Activated T-cell treated with anti-CD3 and anti-CD28 coated beads for 24 hours (primary cell): ENCODE results near the gene CCDC170.
"Not testable (repeated sequence)": the region's sequence is repeated elsewhere in the genome, so short reads cannot be mapped to it uniquely, and the experiment has no call there.

ENCODE experiments used
- DNase-seq: peaks from one replicate; pipeline ENCODE4 v3.0.0-alpha.2; 2020; ENCODE audit warnings: low read depth

The CCDC170 gene, protein sequence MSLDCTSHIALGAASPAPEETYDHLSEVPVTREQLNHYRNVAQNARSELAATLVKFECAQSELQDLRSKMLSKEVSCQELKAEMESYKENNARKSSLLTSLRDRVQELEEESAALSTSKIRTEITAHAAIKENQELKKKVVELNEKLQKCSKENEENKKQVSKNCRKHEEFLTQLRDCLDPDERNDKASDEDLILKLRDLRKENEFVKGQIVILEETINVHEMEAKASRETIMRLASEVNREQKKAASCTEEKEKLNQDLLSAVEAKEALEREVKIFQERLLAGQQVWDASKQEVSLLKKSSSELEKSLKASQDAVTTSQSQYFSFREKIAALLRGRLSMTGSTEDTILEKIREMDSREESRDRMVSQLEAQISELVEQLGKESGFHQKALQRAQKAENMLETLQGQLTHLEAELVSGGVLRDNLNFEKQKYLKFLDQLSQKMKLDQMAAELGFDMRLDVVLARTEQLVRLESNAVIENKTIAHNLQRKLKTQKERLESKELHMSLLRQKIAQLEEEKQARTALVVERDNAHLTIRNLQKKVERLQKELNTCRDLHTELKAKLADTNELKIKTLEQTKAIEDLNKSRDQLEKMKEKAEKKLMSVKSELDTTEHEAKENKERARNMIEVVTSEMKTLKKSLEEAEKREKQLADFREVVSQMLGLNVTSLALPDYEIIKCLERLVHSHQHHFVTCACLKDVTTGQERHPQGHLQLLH

DNA sequence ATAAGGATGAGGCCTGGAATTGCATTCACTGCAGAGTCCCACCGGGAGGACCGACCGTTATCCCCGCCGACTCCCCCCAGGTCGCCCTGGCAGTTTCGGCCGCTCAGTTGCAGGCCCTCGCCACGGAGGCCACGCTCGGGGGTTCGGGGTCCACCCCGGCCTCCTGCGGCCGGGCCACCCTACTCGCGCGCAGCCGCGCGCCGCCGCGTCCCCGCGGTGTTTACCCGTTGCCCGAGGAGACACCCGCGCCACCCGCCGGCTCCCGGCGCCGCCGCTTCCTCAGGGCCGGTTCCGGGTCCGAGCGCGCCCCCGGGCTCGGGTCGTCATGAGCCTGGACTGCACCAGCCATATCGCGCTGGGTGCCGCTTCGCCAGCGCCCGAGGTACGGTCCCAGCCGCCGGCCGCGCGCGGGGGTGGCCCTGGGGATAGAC, at the start of gene CCDC170:
TSS of gene CCDC170 (plus strand) at position 214 of the 431 bp plus-strand sequence. CDS start at position 326, 112 bp downstream.
- DNase-seq = no peak

DNA sequence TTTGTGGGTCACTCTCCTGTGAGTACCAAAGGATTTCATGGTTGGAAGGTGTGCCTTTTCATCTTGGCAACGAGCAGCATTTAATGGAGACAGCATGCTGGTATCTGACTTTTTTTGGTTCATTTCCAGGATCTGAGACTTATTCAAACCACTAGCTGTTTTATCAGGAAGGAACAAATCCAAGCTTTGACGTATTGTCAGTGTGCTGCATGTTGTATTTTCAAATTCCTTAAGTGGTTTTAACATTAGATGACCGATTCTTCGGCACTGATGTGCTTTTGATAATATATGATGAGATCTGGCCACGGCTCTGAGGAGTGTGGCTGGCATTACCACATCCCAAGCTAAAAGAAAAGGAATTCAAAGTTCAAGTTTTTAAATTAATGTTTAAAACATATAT, 48.3 kb upstream of the CCDC170 start:
- DNase-seq = no peak

DNA sequence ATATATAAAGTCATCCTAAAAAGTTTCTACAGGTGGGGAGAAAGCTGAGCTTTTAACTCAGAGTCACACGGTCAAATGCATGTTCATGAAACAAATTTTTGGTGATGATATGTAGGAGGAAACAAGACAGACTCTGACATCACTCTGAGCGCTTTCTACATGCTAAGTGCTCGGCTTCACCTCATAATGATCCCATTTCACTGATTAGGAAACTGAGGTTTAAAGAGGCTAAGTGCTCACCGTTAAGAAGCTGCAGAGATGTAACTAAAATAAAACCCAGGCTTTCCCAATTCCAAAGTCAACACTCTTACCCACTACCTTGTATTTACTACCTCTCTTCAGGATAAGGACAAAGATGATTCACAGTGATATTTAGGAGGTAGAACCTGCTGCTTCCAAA, 46.6 kb upstream of the CCDC170 start:
- no peak for DNase-seq

DNA sequence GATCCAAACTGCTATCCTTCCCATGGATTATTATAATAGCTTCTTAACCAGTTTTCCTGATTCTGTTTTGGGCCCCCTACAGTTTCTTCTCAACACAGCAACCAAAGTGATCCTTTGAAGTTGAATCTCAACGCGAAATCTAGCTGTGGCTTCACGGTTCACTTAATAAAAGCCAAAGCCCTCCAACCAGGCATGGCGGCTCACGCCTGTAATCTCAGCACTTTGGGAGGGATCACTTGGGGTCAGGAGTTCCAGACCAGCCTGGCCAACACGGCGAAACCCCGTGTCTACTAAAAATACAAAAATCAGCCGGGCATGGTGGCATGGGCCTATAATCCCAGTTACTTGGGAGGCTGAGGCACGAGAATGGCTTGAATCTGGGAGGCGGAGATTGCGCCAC, 45.2 kb upstream of the CCDC170 start:
- no peak for DNase-seq

DNA sequence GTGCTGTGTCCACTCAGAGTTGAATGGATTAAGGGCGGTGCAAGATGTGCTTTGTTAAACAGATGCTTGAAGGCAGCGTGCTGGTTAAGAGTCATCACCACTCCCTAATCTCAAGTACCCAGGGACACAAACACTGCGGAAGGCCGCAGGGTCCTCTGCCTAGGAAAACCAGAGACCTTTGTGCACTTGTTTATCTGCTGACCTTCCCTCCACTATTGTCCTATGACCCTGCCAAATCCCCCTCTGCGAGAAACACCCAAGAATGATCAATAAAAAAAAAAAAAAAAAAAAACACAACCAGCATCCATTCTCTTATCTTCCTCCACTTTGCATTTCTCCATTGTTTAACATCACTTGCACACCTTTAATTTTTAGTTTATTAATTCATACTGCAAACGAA, 42.9 kb upstream of the CCDC170 start:
- not testable (repeated sequence) for DNase-seq

DNA sequence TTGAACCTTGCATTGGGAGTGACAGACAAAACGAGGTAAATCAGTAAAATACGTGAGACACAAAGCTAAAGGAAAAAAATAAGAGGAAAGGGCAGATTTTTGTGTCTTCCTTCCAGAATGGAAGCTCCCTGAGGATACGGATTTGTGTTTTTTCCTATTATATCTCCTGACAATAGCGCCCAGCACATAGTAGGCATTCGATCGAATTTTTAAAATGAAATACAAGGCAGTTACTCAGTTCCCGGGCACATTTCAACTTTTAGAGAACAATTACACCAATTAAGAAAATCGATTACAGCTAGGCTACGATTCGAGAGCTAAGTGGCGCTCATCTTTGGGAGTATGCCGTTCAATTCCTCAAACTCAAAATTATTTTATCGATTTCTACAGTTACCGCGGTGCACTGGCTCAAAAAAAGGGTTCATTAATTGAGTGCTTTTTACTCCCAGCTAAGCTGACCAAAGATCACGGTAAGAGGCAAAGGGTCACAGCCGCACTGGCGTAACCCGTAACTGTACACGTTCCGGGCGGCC, 42.3 kb upstream of the CCDC170 start:
- no peak for DNase-seq

DNA sequence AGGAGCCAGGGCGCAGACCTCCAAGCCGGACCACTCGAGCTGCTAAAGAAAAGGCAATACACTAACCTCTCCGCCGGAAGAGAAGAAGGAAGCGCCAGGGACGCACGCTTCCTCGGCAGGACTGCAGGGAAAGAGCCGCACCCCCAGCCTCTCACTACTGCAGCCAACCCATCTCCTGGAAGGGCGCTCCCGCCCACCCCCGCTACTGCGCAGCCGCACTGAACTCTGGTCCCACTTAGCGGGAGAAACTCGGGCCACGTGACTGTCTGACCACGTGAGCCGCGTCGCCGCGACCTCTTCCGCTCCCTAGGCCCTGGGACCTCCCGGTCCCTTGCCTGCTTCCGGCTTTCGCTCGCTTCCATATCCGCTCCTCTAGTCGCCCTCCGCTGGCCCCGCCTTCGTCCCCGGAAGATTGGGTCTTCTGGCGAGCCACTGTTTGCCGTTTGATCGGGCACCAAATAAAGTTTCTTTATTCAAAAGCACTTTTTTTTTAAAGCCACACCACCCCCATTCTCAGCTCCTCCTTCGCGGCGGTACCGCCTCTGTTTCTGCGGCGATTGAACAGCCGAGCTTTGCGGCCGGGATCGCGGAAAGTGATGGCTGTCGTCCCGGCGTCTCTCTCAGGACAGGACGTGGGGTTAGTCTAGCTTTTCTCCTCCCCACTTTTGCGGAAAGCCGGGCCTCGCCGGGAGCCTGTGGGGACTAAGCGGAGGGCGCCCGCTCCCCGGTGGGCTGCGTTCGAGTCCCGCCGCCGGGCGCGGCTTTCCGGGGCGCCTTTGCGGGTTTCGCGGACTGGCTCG, 41.7 kb upstream of the CCDC170 start, which contains the start of gene RMND1:
TSS of gene RMND1 (minus strand) at position 177 of the 800 bp plus-strand sequence. CDS start 6,315 bp downstream, outside the sequence.
- peak; percentile 99 for DNase-seq

DNA sequence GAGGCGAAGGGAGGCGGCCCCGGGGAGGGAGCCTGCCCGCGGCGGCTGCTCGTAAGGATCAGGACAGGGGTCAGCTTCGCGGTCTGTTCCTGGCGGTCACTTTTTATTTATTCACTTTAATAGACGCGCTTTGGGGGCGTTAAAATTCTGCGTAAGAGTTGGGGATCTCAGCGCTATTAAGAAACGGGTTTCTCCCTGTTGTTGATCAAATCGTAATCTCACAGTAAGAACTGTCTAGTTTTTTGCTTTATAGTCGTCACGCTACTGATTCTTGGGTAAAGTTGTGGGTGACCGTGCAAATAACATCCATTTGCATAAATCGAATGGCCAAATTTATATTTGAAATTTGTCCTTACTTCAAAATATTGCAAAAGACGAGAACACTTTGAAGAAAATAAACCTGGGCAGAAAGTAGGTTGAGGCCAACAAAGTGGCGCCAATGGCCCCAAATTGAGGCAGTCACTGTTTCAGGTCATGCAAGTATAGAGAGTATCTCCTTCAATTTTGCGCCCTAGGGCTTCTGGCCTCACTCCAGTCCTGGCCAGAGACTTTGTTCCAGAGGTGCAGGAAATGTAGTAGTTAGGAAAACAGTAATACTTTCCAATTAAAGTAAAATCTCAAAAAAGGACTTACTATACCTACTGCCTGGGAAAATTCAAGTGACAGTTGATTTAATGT, 40.9 kb upstream of the CCDC170 start:
- DNase-seq = no peak

DNA sequence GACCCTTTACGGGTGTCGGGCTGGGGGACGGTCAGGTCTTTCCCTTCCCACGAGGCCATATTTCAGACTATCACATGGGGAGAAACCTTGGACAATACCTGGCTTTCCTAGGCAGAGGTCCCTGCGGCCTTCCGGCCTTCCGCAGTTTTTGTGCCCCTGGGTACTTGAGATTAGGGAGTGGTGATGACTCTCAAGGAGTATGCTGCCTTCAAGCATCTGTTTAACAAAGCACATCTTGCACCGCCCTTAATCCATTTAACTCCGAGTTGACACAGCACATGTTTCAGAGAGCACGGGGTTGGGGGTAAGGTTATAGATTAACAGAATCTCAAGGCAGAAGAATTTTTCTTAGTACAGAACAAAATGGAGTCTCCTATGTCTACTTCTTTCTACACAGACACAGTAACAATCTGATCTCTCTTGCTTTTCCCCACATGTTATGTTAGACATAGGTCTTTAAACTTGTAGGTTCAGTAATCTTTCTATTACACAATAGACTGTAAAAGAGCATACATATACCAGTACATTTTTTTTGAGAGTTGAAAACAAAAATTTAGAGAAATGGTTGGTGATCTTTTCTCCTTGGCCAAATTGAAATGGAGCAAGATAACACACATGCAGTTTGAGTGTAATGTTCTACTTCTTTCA, 37.9 kb upstream of the CCDC170 start:
- DNase-seq = not testable (repeated sequence)

DNA sequence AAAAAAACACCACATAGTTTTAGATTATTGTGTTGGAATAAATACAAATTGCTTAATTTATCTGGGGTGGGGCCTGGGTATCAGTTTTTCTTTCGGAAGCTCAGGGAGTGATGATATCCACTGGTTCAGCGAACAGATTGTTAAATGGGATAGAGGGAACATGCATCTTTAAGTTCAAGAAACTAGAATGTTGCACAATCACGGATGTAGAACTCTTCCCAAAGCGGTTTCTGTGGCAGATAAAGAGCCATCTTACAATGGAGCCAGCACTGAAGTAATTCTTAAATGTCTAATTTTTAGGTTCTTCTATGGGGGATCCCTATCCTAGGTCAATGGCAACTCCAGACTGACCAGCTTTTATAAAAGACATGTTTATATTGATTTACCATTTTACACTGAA, 32.1 kb upstream of the CCDC170 start:
- DNase-seq = no peak

DNA sequence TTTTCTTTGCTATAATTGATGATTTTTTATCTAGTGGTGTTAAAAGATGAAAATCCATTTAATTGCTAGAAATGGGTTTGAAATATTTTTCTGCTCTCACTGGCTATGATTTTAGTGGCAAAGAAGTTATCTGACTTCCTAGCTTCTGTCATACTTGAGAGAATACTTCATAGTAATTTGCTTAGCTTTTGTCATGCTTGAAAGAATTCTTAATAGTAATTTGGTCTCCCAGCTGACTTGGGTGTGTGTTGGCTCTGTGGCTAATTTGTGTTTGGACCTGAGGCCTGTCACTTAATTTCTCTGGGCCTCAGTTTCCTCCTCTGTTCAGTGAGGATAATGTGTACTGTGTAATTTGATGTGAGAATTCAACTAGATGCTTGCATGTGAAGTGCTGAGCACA, 29.1 kb upstream of the CCDC170 start:
- DNase-seq = no peak

DNA sequence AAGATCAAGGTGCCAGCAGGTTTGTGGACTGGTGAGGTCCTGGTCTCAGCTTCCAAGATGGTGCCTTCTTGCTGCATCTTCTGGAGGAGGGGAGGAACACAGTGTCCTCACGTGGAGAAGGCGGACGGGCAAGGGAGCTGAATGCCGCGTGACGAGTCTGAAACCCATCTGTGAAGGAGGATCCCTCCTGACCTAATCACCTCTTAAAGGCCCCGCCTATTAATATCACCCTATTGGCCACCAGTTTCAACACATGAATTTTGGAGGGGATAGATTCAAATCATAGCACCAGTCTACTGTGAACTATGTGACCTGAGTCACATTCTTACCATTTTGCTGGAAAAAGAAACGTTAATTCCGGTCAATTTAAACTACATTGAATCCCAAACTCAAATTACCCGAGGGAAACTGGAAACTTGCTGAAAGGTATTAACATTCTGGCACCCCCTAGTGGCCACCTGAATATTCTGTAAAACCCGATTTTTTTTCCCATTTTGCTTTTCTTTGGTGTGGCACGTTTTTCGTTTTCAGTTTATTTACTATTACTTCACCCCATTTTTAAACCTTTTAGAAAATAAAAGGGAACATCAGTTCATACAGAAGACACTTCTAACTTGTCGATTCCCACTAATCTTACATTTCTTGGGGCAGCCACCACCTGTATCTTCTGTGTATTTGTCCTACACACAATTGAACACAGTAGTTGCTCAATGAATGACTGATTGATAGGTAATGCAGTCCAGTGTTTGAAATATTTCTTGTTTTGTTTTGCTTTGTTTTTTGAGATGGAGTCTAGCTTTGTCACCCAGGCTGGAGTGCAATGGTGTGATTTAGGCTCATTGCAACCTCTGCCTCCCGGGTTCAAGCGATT, 17.9 kb upstream of the CCDC170 start:
- peak; percentile 20 for DNase-seq

DNA sequence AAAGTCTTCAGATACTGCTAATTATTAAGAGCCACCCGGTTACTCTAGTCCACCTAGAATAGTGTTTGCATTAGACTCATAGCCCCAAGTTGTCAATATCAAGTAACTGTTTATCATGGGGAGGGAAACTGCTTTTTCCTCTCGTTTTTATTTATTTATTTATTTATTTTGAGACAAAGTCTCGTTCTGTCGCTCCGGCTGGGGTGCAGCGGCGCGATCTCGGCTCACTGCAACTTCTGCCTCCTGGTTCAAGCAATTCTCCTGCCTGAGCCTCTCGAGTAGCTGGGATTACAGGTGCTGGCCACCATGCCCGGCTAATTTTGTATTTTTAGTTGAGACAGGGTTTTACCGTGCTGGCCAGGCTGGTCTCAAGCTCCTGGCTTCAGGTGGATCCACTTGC, 16.1 kb upstream of the CCDC170 start:
- no peak for DNase-seq

DNA sequence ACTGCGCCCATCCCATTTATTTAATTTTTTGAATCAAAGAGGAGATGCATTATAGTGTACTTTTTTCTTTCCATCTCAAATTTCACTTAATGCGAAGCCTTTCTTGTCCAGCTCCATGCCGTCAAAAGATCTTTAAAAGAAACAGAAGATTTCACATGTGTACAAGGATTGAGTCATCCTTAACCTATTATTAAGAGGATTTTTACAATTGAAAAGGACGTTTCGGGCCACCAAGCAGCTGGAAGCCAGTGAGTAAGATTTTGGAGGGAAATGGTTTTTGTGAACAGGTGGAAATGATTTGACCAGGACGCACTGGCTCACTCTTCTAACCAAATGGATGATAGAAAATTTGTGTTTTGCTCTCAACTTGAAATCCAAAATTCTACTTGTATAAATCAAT, 15.1 kb upstream of the CCDC170 start:
- no peak for DNase-seq

DNA sequence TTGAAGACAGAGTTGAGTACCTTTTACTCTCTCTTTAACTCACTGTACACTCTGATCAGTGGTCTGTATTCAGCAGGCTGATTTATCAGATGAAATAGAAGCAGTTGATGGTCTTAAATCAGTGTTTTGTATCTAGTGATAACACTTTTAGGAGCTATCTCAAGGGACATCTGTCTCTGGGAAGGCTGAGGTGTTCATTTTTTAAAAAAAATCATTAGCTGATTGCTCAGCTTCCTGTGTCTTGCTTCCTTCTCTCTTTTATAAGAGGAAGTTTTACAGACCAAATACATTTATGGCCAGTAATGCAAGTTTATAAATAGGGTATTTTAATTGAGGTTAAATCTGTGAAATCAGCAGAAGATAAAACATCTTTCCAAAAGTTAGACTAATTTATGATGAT, 12.0 kb upstream of the CCDC170 start:
- no peak for DNase-seq

DNA sequence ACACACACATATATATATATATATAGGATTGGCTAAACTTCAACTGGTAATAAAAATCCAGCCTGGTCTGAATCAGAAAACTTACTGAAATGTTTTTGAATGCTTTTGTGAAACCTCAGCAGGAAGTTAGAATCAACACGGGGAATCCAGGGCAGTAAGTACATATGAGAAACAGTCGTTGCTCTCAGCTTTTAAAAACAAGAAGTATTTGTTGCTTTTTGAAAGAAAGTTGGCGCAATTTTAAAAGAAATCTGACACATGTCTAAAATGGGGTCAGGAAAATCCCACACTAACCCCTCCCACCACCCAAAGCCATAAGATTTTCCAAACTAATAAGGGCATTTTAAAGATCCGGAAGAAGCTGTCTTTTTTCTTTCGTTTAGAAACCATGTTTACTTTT, 11.5 kb upstream of the CCDC170 start:
- DNase-seq = no peak

DNA sequence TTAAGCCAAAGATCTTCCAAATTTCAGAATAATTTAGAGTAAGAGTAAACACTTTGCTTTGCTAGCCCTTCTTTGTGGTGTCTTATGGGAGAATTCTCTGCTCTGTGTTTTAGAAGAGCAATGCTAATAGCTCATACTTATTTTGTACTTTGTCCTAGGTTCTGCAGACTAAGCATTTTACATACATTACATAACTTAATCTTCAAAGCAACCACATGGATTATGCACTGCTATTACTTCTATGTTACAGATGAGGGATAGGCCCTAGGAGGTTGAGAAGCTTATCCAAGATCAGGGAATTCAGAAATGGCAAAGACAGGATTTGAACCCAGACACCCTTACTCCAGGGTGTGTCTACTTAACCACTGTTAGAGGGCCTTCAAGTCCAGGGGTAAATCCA, 9.8 kb upstream of the CCDC170 start:
- DNase-seq = no peak

DNA sequence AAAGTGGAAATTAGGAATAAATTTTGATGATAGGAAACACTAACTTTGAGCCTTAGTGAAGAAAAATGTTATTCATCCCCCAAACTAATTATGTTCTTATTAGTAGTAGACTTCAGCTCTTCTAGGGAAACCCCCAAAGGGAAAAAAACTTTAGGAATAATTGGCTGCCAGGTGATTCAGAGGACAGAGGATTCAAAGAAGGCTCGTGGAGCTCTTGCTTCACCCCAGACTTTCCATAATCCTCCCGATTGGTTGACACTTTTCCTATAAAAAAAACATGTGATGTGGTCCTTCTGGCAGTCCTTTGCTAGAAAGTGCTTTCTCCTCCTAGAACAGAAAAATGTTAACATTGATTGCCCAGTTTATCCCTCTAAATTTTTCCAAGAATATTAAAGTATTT, 5.6 kb upstream of the CCDC170 start:
- DNase-seq = no peak

DNA sequence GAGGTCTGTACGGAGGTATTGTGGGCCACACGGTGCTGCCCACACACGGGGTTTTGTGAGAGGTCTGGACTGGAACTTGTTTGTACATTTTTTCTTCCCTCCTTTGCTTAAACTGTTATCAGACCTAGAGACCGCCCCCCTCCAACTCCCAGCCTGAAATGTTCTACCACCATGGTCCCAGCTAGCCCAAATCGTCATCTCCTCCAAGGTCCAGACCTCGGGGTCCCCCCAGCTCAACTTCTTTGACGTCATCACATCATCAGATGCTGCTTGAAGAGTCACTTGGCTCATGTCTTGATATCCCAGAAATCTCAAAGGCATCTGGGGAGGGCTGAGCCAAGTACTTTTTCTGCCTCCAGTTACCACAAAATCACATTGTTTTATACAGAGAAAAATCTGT, 2.8 kb upstream of the CCDC170 start:
- no peak for DNase-seq

DNA sequence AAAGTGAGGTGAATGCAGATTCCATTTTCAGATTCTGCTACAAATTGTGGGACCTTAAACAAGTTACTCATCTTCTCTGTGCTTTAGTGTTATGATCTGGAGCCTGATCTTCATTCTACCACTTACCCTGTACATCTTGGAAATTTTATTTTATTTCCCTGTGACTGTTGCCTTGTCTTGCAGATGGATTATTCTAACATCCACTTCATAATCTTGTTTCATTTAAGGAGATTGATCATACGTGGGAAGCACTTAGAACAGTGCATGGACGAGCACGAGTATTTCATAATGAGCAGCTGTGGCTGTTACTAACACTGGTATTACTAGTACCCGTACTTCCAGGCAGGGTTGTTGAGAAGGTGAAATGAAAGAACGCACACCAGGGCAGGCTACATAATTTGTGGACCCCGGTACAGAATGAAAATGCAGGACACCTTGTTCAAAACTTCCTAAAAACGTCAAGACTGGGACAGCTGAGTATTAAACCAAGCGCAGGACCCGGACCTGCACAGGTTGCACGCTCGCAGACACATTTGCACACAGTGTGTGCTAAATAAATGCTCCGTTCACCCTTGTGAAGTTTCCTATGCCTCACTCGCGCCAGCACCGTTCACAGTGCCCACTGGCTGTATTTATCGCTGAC, 535 bp upstream of the CCDC170 start:
- no peak for DNase-seq
